Cardiac muscle cell (in vitro differentiated cells and primary cell): ENCODE data around the gene SYNPR. TPM values are rescaled to one million over a fixed set of nuclear protein-coding genes. Genes with fewer than 3 reads are reported as not detected.

Experiments used
- DNase-seq, 2 donors: peaks; one replicate each; pipeline versions ENCODE4 v3.0.0 to v3.0.0-alpha.2; 2010 to 2017; ENCODE audit warnings: low read depth in 1 of 2, low spot score in 1 of 2
- H3K27ac ChIP-seq: fragments of 200-600 bp; sonication (generic); 2 replicates; pipeline ENCODE4 v1.5.1; 2016
- H3K27me3 ChIP-seq: fragments of 200-600 bp; sonication (generic); 2 replicates; pipeline ENCODE4 v1.6.0; 2016; ENCODE audit warnings: control low read depth
- H3K36me3 ChIP-seq: fragments of 200-600 bp; sonication (generic); 2 replicates; pipeline ENCODE4 v1.5.1; 2016; ENCODE audit warnings: control low read depth
- H3K4me1 ChIP-seq: fragments of 200-600 bp; sonication (generic); 2 replicates; pipeline ENCODE4 v1.8.1; 2017; ENCODE audit warnings: low read depth, mild to moderate bottlenecking, mixed run types
- H3K4me3 ChIP-seq: fragments of 200-600 bp; sonication (generic); 2 replicates; pipeline ENCODE4 v1.5.1; 2016; ENCODE audit warnings: mild to moderate bottlenecking
- H3K9me3 ChIP-seq: fragments of 200-600 bp; sonication (generic); 2 replicates; pipeline ENCODE4 v1.5.1; 2017; ENCODE audit warnings: low read depth, mild to moderate bottlenecking, control low read depth
- polyA plus RNA-seq: library from polyadenylated mRNA; unstranded; fragments of >200 nt; fragmentation: Nextera tagmentation; extraction: Ambion mirVana; gene quantifications from 2 replicates; pipeline ENCODE4 v1.2.1, GENCODE V29; 2016
- total RNA-seq: library from RNA; depleted of rRNA; stranded (reverse); fragments of >200 nt; gene quantifications from 2 replicates; pipeline ENCODE4 v1.2.3, GENCODE V29; 2016
- TF ChIP-seq, protein P1 (sequence below): IDR thresholded peaks from 2 replicates; pipeline ENCODE4 v1.5.1; 2012; ENCODE audit warnings: low read depth, mild to moderate bottlenecking, low read length

SYNPR gene
- total and polyA plus RNA-seq, 2 experiments from 2014 or later = 0.36 to 1.8 TPM

DNA sequence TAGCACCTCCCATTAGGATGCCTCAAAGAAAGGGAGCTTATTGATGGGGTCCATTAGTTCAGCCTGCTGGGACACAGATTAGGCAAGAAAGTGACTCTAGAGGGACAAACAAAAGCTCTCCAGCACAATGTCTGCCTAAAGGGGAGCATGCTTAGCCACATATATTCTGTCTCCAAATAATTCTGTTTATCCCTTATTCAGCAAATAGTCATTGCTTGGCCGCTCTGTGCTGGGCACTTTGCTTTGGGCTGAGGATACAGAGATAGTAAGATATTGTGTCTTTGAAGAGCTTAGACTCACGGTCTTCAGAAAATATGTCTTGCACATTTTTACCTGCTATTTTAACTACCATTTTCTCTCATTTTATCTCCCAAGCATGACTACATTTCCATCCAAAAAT is 159.8 kb downstream of the SYNPR start:
- TF ChIP-seq, protein P1, sequence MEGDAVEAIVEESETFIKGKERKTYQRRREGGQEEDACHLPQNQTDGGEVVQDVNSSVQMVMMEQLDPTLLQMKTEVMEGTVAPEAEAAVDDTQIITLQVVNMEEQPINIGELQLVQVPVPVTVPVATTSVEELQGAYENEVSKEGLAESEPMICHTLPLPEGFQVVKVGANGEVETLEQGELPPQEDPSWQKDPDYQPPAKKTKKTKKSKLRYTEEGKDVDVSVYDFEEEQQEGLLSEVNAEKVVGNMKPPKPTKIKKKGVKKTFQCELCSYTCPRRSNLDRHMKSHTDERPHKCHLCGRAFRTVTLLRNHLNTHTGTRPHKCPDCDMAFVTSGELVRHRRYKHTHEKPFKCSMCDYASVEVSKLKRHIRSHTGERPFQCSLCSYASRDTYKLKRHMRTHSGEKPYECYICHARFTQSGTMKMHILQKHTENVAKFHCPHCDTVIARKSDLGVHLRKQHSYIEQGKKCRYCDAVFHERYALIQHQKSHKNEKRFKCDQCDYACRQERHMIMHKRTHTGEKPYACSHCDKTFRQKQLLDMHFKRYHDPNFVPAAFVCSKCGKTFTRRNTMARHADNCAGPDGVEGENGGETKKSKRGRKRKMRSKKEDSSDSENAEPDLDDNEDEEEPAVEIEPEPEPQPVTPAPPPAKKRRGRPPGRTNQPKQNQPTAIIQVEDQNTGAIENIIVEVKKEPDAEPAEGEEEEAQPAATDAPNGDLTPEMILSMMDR = no peak
- no peak overlapping the region for H3K27ac ChIP-seq
- H3K4me1 ChIP-seq = peaks cover 3% of the 10 kb centered on the region
- DNase-seq = no peak
- H3K9me3 ChIP-seq = no peaks in the 10 kb centered on the region
- no peak overlapping the region for H3K4me3 ChIP-seq
- no peaks in the 10 kb centered on the region for H3K36me3 ChIP-seq
- peaks cover 18% of the 10 kb centered on the region for H3K27me3 ChIP-seq

DNA sequence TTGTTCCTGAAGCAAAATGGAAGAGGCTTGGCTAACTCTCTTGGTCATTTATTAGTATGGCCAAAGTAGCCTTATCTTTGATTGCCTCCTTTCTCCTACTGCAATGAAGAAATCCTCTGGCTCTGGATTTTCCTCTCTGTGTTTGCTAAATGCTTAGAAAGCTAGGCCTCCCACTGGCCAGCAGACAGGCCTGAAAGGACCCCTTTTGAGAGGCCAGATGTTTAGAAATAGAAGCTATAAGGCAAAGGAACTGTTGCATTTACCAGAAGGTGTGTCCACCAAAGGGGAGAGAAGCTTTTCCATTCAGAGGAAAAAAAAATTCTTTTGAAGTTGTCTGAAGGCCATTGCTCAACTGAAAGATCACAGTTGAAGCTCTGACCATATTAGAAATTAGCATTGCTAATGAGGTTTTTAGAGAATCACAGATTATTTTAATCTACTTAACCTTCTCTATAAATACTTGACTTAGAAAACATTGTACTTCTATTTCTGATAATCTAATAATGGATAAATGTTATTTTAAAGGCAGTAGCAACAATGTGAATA is 160.8 kb downstream of the SYNPR start:
- H3K4me3 ChIP-seq = no peak overlapping the region
- no peak for DNase-seq
- no peaks in the 10 kb centered on the region for H3K9me3 ChIP-seq
- no peaks in the 10 kb centered on the region for H3K36me3 ChIP-seq
- peaks cover 26% of the 10 kb centered on the region for H3K27me3 ChIP-seq
- TF ChIP-seq, protein P1 = no peak
- H3K27ac ChIP-seq = no peak overlapping the region
- H3K4me1 ChIP-seq = peaks cover 7% of the 10 kb centered on the region

DNA sequence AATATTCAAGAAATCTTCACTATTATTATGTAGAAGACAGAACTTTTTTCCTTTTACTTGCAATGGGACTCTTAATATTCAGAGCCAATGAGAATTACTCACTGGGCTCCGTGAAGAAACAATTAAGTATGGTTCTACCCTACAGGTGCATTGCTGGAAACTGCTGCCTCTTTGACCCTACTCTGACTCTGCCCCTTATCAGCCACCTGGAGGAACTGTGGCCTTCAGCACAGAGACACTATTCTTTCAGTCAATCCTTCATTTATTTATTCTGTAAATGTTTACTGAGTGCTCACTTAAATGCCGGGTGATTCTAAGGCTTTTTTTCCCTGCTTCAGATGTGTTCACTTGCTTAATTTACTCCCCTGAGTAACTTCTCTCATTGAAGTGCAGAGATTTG is 163.2 kb downstream of the SYNPR start:
- no peak for DNase-seq
- H3K36me3 ChIP-seq = no peaks in the 10 kb centered on the region
- no peaks in the 10 kb centered on the region for H3K9me3 ChIP-seq
- no peak overlapping the region for H3K27ac ChIP-seq
- H3K27me3 ChIP-seq = peaks cover 31% of the 10 kb centered on the region
- H3K4me1 ChIP-seq = peaks cover 7% of the 10 kb centered on the region
- TF ChIP-seq, protein P1 = no peak
- H3K4me3 ChIP-seq = no peak overlapping the region

- H3K27ac ChIP-seq = no peak overlapping the region
- peaks cover 37% of the 10 kb centered on the region for H3K27me3 ChIP-seq
- no peak for DNase-seq
- no peaks in the 10 kb centered on the region for H3K9me3 ChIP-seq
- H3K36me3 ChIP-seq = no peaks in the 10 kb centered on the region
- TF ChIP-seq, protein P1 = no peak
- peaks cover 7% of the 10 kb centered on the region for H3K4me1 ChIP-seq
- no peak overlapping the region for H3K4me3 ChIP-seq
Measured at GRCh38 chr3:63442918-63443317, 164.8 kb downstream of the SYNPR start.

- TF ChIP-seq, protein P1 = no peak
- Histone ChIP-seq H3K36me3 (no peaks in the 10 kb centered on the region), H3K4me3 (no peak overlapping the region), H3K4me1 (no peaks in the 10 kb centered on the region), H3K9me3 (no peaks in the 10 kb centered on the region), H3K27me3 (peaks cover 18% of the 10 kb centered on the region), H3K27ac (no peak overlapping the region)
- no peak for DNase-seq
Measured at GRCh38 chr3:63450023-63450422, 171.9 kb downstream of the SYNPR start.
